Osteoblast (primary cell): Measurements from ENCODE around the gene RASAL2. TPM values are rescaled to one million over a fixed set of nuclear protein-coding genes. Genes with fewer than 3 reads are reported as not detected.

Experiments used
- DNase-seq: peaks from one replicate; pipeline ENCODE4 v3.0.0; 2011; ENCODE audit warnings: low spot score, mixed read lengths; ENCODE audit not compliant: insufficient read length; ENCODE audit errors: missing footprints
- H2AFZ ChIP-seq: 2 replicates; pipeline ENCODE4 v1.6.0; 2011; ENCODE audit warnings: mild to moderate bottlenecking, low read length
- H3K27ac ChIP-seq: 2 replicates; pipeline ENCODE4 v1.5.1; 2011; ENCODE audit warnings: mild to moderate bottlenecking, low read depth, low read length, moderate library complexity
- H3K27me3 ChIP-seq: 2 replicates; pipeline ENCODE4 v1.6.0; 2012; ENCODE audit warnings: mild to moderate bottlenecking, control low read depth, inconsistent platforms, low read length, moderate library complexity; ENCODE audit not compliant: insufficient read depth
- H3K36me3 ChIP-seq: 2 replicates; pipeline ENCODE4 v1.5.1; 2011; ENCODE audit warnings: mild to moderate bottlenecking, low read length, control low read depth, moderate library complexity; ENCODE audit not compliant: insufficient read depth
- H3K4me1 ChIP-seq: 2 replicates; pipeline ENCODE4 v1.5.1; 2011; ENCODE audit warnings: mild to moderate bottlenecking, low read length, control low read depth, moderate library complexity; ENCODE audit not compliant: insufficient read depth
- H3K4me2 ChIP-seq: 2 replicates; pipeline ENCODE4 v1.6.0; 2011; ENCODE audit warnings: mild to moderate bottlenecking, low read length; ENCODE audit not compliant: insufficient read depth
- H3K4me3 ChIP-seq: fragments of 200-600 bp; sonication (generic); 3 replicates; pipeline ENCODE4 v1.5.1; 2012; ENCODE audit warnings: mild to moderate bottlenecking, low read length, inconsistent platforms; ENCODE audit not compliant: insufficient read depth
- H3K79me2 ChIP-seq: 2 replicates; pipeline ENCODE4 v1.6.0; 2012; ENCODE audit warnings: mild to moderate bottlenecking, low read length, control low read depth, inconsistent platforms; ENCODE audit not compliant: insufficient read depth
- H3K9me3 ChIP-seq: 2 replicates; pipeline ENCODE4 v1.5.1; 2011; ENCODE audit warnings: low read depth, low read length, control low read depth
- H4K20me1 ChIP-seq: 2 replicates; pipeline ENCODE4 v1.6.0; 2012; ENCODE audit warnings: mild to moderate bottlenecking, low read length, control low read depth; ENCODE audit not compliant: insufficient read depth
- CTCF ChIP-seq: IDR thresholded peaks from 2 replicates; pipeline ENCODE4 v1.5.1; 2011; ENCODE audit warnings: mild to moderate bottlenecking, low read depth, low read length, moderate library complexity; ENCODE audit errors: extremely low read depth
- total RNA-seq: library from RNA; depleted of rRNA; stranded (reverse); fragments of >200 nt; gene quantifications from 2 replicates; pipeline ENCODE4 v1.2.3, GENCODE V29; 2012

RASAL2 gene
- total RNA-seq, 1 donor = 59.4 TPM

GRCh38 chr1:178527117-178527516 is 433.2 kb downstream of the RASAL2 start:
- Histone ChIP-seq H3K27me3 (no peaks in the 10 kb centered on the region), H3K4me2 (no peak overlapping the region), H3K4me3 (no peak overlapping the region), H3K36me3 (no peaks in the 10 kb centered on the region), H3K27ac (no peak overlapping the region), H3K79me2 (no peaks in the 10 kb centered on the region), H2AFZ (no peak overlapping the region), H3K4me1 (no peaks in the 10 kb centered on the region), H4K20me1 (no peaks in the 10 kb centered on the region), H3K9me3 (no peaks in the 10 kb centered on the region)
- TF ChIP-seq CTCF = no peak
- no peak for DNase-seq

GRCh38 chr1:178528228-178528952 is 434.5 kb downstream of the RASAL2 start:
- Histone ChIP-seq H3K4me2 (no peak overlapping the region), H3K9me3 (no peaks in the 10 kb centered on the region), H4K20me1 (no peaks in the 10 kb centered on the region), H3K4me1 (peaks cover 2% of the 10 kb centered on the region), H3K27me3 (no peaks in the 10 kb centered on the region), H2AFZ (no peak overlapping the region), H3K27ac (no peak overlapping the region), H3K36me3 (no peaks in the 10 kb centered on the region), H3K4me3 (no peak overlapping the region), H3K79me2 (no peaks in the 10 kb centered on the region)
- no peak for TF ChIP-seq CTCF
- no peak for DNase-seq

- Histone ChIP-seq H3K79me2 (no peaks in the 10 kb centered on the region), H3K4me1 (peaks cover 2% of the 10 kb centered on the region), H3K27ac (no peak overlapping the region), H2AFZ (no peak overlapping the region), H3K36me3 (no peaks in the 10 kb centered on the region), H3K4me2 (no peak overlapping the region), H3K4me3 (no peak overlapping the region), H3K27me3 (no peaks in the 10 kb centered on the region), H3K9me3 (no peaks in the 10 kb centered on the region), H4K20me1 (no peaks in the 10 kb centered on the region)
- no peak for TF ChIP-seq CTCF
- no peak for DNase-seq
Observed at GRCh38 chr1:178528953-178529335, 435.0 kb downstream of the RASAL2 start.

- H2AFZ ChIP-seq = no peak overlapping the region
- peaks cover 2% of the 10 kb centered on the region for H3K4me1 ChIP-seq
- no peak for TF ChIP-seq CTCF
- H3K27me3 ChIP-seq = no peaks in the 10 kb centered on the region
- H3K36me3 ChIP-seq = no peaks in the 10 kb centered on the region
- no peak overlapping the region for H3K27ac ChIP-seq
- H3K9me3 ChIP-seq = no peaks in the 10 kb centered on the region
- H4K20me1 ChIP-seq = no peaks in the 10 kb centered on the region
- DNase-seq = no peak
- H3K4me2 ChIP-seq = no peak overlapping the region
- no peaks in the 10 kb centered on the region for H3K79me2 ChIP-seq
- no peak overlapping the region for H3K4me3 ChIP-seq
Observed at GRCh38 chr1:178529364-178530036, 435.6 kb downstream of the RASAL2 start.
